ENCODE results near the gene EXOC6. TPM values are rescaled to one million over a fixed set of nuclear protein-coding genes. Genes with fewer than 3 reads are reported as not detected.

EXOC6 gene
- total RNA-seq, 1 donor from 2014 or later, result 17.2 TPM

DNA sequence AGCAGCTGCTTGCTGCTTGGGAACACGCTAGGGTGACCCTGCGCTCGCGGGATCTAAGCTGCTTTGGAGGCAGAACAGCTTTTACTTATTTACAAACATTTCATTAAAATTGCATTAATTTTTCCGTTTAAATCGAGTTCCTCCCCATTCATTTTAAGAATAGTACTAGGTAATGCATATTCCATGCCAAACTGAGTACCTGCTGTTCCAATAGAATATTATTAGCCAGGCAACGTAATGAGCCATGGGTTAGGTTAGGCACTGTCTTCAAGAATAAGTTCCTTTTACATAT is 860 bp downstream of the EXOC6 start:
- no peaks in the 10 kb centered on the region for H3K9me3 ChIP-seq (replicated peaks)
- H3K4me3 ChIP-seq, result peak overlapping the region; percentile 94
- H3K27me3 ChIP-seq (ENCODE audit: low read depth), result no peaks in the 10 kb centered on the region
- DNase-seq, result no peak
- peaks cover 24% of the 10 kb centered on the region for H3K4me1 ChIP-seq
- intact Hi-C loops (cut with micrococcal nuclease), result no loop called here
- H3K36me3 ChIP-seq, result no peaks in the 10 kb centered on the region
- TF ChIP-seq CTCF (IDR thresholded peaks at IDR 0.05; ENCODE audit: borderline replicate concordance), result no peak
- peak overlapping the region; percentile 96 for H3K27ac ChIP-seq (replicated peaks)

DNA sequence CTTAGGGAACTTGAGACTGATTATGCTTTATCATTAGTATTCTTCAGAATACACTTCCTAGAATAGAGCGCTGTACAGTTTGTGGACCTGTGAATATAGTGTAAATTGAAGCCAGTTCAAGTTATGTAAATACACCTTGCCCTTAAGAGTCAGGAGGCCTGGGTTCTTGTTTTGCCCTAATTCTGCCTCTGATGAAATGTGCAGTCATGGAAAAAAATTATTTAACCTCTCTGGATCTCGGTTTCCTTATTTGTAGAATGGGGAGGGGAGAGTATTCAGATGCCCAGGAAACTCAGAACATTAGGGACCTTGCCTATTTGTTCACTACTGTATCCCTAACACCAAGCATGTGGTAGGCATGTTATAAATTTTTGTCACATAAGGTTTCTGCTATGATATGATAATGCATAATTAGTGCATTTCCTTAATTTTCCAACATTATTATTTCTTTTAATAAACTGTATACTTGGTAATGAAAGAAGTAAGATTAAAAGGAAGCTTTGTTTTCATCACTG is 1.3 kb downstream of the EXOC6 start:
- peaks cover 24% of the 10 kb centered on the region for H3K4me1 ChIP-seq
- H3K27me3 ChIP-seq (ENCODE audit: low read depth), result no peaks in the 10 kb centered on the region
- intact Hi-C loops (cut with micrococcal nuclease), result no loop called here
- no peak for TF ChIP-seq CTCF (IDR thresholded peaks at IDR 0.05; ENCODE audit: borderline replicate concordance)
- H3K27ac ChIP-seq (replicated peaks), result no peak overlapping the region
- H3K4me3 ChIP-seq, result peak overlapping the region; percentile 94
- no peaks in the 10 kb centered on the region for H3K36me3 ChIP-seq
- H3K9me3 ChIP-seq (replicated peaks), result no peaks in the 10 kb centered on the region
- no peak for DNase-seq

GRCh38 chr10:92850185-92850584 is 1.9 kb downstream of the EXOC6 start:
- no peak overlapping the region for H3K4me3 ChIP-seq
- no peaks in the 10 kb centered on the region for H3K27me3 ChIP-seq (ENCODE audit: low read depth)
- H3K27ac ChIP-seq (replicated peaks), result no peak overlapping the region
- intact Hi-C loops (cut with micrococcal nuclease), result no loop called here
- TF ChIP-seq CTCF (IDR thresholded peaks at IDR 0.05; ENCODE audit: borderline replicate concordance), result no peak
- no peaks in the 10 kb centered on the region for H3K36me3 ChIP-seq
- peaks cover 24% of the 10 kb centered on the region for H3K4me1 ChIP-seq
- no peaks in the 10 kb centered on the region for H3K9me3 ChIP-seq (replicated peaks)
- no peak for DNase-seq

- TF ChIP-seq CTCF (IDR thresholded peaks at IDR 0.05; ENCODE audit: borderline replicate concordance), result no peak
- no peak overlapping the region for H3K27ac ChIP-seq (replicated peaks)
- no peaks in the 10 kb centered on the region for H3K36me3 ChIP-seq
- no peaks in the 10 kb centered on the region for H3K27me3 ChIP-seq (ENCODE audit: low read depth)
- H3K4me3 ChIP-seq, result no peak overlapping the region
- H3K9me3 ChIP-seq (replicated peaks), result peaks cover 4% of the 10 kb centered on the region
- intact Hi-C loops (cut with micrococcal nuclease), result no loop called here
- H3K4me1 ChIP-seq, result peaks cover 24% of the 10 kb centered on the region
- DNase-seq, result no peak
Observed at GRCh38 chr10:92851003-92851402, 2.7 kb downstream of the EXOC6 start.

- intact Hi-C loops (cut with micrococcal nuclease), result no loop called here
- Histone ChIP-seq H3K27me3 (ENCODE audit: low read depth) (no peaks in the 10 kb centered on the region), H3K36me3 (no peaks in the 10 kb centered on the region), H3K9me3 (replicated peaks) (peaks cover 39% of the 10 kb centered on the region), H3K4me1 (no peaks in the 10 kb centered on the region), H3K4me3 (no peak overlapping the region), H3K27ac (replicated peaks) (no peak overlapping the region)
- TF ChIP-seq CTCF (IDR thresholded peaks at IDR 0.05; ENCODE audit: borderline replicate concordance), result no peak
- no peak for DNase-seq
Observed at GRCh38 chr10:92855560-92855959, 7.2 kb downstream of the EXOC6 start.

Measured in left ventricle myocardium inferior (tissue), 1 donor.